Suprapubic skin (tissue), 4 donors: ENCODE data around the gene IL4I1. TPM values are rescaled to one million over a fixed set of nuclear protein-coding genes. Genes with fewer than 3 reads are reported as not detected.

ENCODE experiments used
- DNase-seq, 2 donors: peaks; one replicate each; pipeline ENCODE4 v3.0.0-alpha.2; 2019; ENCODE audit warnings: low spot score in 2 of 2
- H3K27ac ChIP-seq: fragments of 200-600 bp; sonication (generic); one replicate; pipeline ENCODE4 v1.5.1; 2019
- H3K27me3 ChIP-seq: fragments of 200-600 bp; sonication (generic); one replicate; pipeline ENCODE4 v1.5.1; 2019
- H3K36me3 ChIP-seq: fragments of 200-600 bp; sonication (generic); one replicate; pipeline ENCODE4 v1.5.1; 2019
- H3K4me1 ChIP-seq: fragments of 200-600 bp; sonication (generic); one replicate; pipeline ENCODE4 v1.5.1; 2019
- H3K4me3 ChIP-seq: fragments of 200-600 bp; sonication (generic); one replicate; pipeline ENCODE4 v1.5.1; 2019; ENCODE audit warnings: mild to moderate bottlenecking
- H3K9me3 ChIP-seq: fragments of 200-600 bp; sonication (generic); one replicate; pipeline ENCODE4 v1.5.1; 2019
- CTCF ChIP-seq, 2 donors: fragments of 200-600 bp in 1 of 2; fragments of 450-650 bp in 1 of 2; sonication (generic) in 1 of 2; IDR thresholded peaks; one replicate each; pipeline ENCODE4 v1.5.1; 2016 to 2019; ENCODE audit warnings: antibody characterized with exemption in 2 of 2, mild to moderate bottlenecking in 1 of 2, moderate library complexity in 1 of 2
- EP300 ChIP-seq: sonication (generic); formaldehyde crosslinking; IDR thresholded peaks from one replicate; pipeline ENCODE4 v1.6.1; 2017; ENCODE audit warnings: antibody characterized with exemption
- POLR2A ChIP-seq, 2 donors: fragments of 450-650 bp; IDR thresholded peaks; one replicate each; pipeline ENCODE4 v1.6.1; 2017; ENCODE audit warnings: antibody characterized with exemption in 2 of 2, mild to moderate bottlenecking in 2 of 2, moderate library complexity in 2 of 2
- POLR2AphosphoS5 ChIP-seq, 3 donors: sonication (generic); formaldehyde crosslinking; IDR thresholded peaks; one replicate each; pipeline ENCODE4 v1.6.1; 2017; ENCODE audit warnings: antibody characterized with exemption in 3 of 3
- WGBS: methylation state at CpG from one replicate; pipeline ENCODE4 v1.1.5; 2018; 5-methylcytosine and 5-hydroxymethylcytosine counted together
- total RNA-seq, 4 donors: library from RNA; depleted of rRNA; stranded (reverse); fragments of >200 nt; gene quantifications; one replicate each; pipeline ENCODE4 v1.1.0, GENCODE V29; 2016

Gene IL4I1
- total RNA-seq, 4 donors from 2014 or later, result 0.89 TPM; not detected in 3

GRCh38 chr19:49854378-49855263 lies 42.1 kb downstream of the IL4I1 start:
- 89% methylated on average over 17 of the region's 39 CpGs for WGBS
- H3K4me3 ChIP-seq, result no peak overlapping the region
- H3K9me3 ChIP-seq, result no peaks in the 10 kb centered on the region
- H3K36me3 ChIP-seq, result peaks cover 51% of the 10 kb centered on the region
- no peak for TF ChIP-seq CTCF (IDR thresholded peaks at IDR 0.05)
- no peak for TF ChIP-seq POLR2AphosphoS5 (IDR thresholded peaks at IDR 0.05)
- no peak for TF ChIP-seq POLR2A (IDR thresholded peaks at IDR 0.05)
- TF ChIP-seq EP300, result no peak
- no peak overlapping the region for H3K27ac ChIP-seq
- H3K4me1 ChIP-seq, result peaks cover 37% of the 10 kb centered on the region
- DNase-seq, result peak in 1 of 2 donors; percentile 66
- H3K27me3 ChIP-seq, result no peaks in the 10 kb centered on the region

GRCh38 chr19:49853852-49854377 lies 42.8 kb downstream of the IL4I1 start:
- H3K4me1 ChIP-seq, result peaks cover 39% of the 10 kb centered on the region
- TF ChIP-seq POLR2A (IDR thresholded peaks at IDR 0.05) (no peak), POLR2AphosphoS5 (IDR thresholded peaks at IDR 0.05) (no peak), EP300 (no peak), CTCF (IDR thresholded peaks at IDR 0.05) (no peak)
- peak in 1 of 2 donors; percentile 59 for DNase-seq
- H3K9me3 ChIP-seq, result no peaks in the 10 kb centered on the region
- H3K4me3 ChIP-seq, result no peak overlapping the region
- H3K27me3 ChIP-seq, result no peaks in the 10 kb centered on the region
- peaks cover 47% of the 10 kb centered on the region for H3K36me3 ChIP-seq
- no peak overlapping the region for H3K27ac ChIP-seq
- WGBS, result 78% methylated on average over 9 of the region's 10 CpGs

GRCh38 chr19:49852631-49853126 lies 44.0 kb downstream of the IL4I1 start:
- DNase-seq, result no peak
- no peaks in the 10 kb centered on the region for H3K27me3 ChIP-seq
- H3K4me3 ChIP-seq, result peak overlapping the region; percentile 98
- no peak overlapping the region for H3K27ac ChIP-seq
- 64% methylated on average over 14 of the region's 14 CpGs for WGBS
- H3K36me3 ChIP-seq, result peaks cover 35% of the 10 kb centered on the region
- H3K4me1 ChIP-seq, result peaks cover 42% of the 10 kb centered on the region
- H3K9me3 ChIP-seq, result no peaks in the 10 kb centered on the region
- TF ChIP-seq POLR2AphosphoS5 (IDR thresholded peaks at IDR 0.05) (no peak), CTCF (IDR thresholded peaks at IDR 0.05) (no peak), POLR2A (IDR thresholded peaks at IDR 0.05) (no peak), EP300 (no peak)

- WGBS, result 2% methylated on average over 56 of the region's 78 CpGs
- Histone ChIP-seq H3K36me3 (peaks cover 24% of the 10 kb centered on the region), H3K4me3 (peak overlapping the region; percentile 98), H3K27ac (peak overlapping the region; percentile 99), H3K27me3 (no peaks in the 10 kb centered on the region), H3K9me3 (no peaks in the 10 kb centered on the region), H3K4me1 (peaks cover 42% of the 10 kb centered on the region)
- TF ChIP-seq CTCF (IDR thresholded peaks at IDR 0.05) (no peak), EP300 (no peak), POLR2AphosphoS5 (IDR thresholded peaks at IDR 0.05) (no peak), POLR2A (IDR thresholded peaks at IDR 0.05) (no peak)
- DNase-seq, result peak in 1 of 2 donors; percentile 74
Measured at GRCh38 chr19:49851456-49852259, 45.0 kb downstream of the IL4I1 start.
